ENCODE results near the gene ERMN.

The ERMN gene

GRCh38 chr2:157271590-157272203 is 53.9 kb downstream of the ERMN start:
- TF ChIP-seq EZH2 (IDR thresholded peaks at IDR 0.05; ENCODE audit: borderline replicate concordance, low read depth, low read length, severe bottlenecking) (no peak), CTCF (IDR thresholded peaks at IDR 0.05; ENCODE audit: borderline replicate concordance, extremely low read depth, low read length, poor library complexity, severe bottlenecking) (no peak)
- no peak overlapping the region for H2AFZ ChIP-seq (ENCODE audit: low read depth, low read length)

GRCh38 chr2:157269922-157270321 is 55.7 kb downstream of the ERMN start:
- no peaks in the 10 kb centered on the region for H3K9me3 ChIP-seq (ENCODE audit: insufficient read depth, low read length, severe bottlenecking)
- H2AFZ ChIP-seq (ENCODE audit: low read depth, low read length), result no peak overlapping the region
- no peak overlapping the region for H3K4me2 ChIP-seq (ENCODE audit: insufficient read depth, low read length)
- no peaks in the 10 kb centered on the region for H3K4me1 ChIP-seq (ENCODE audit: insufficient read depth, low read length)
- no peak overlapping the region for H3K27ac ChIP-seq (ENCODE audit: low read length)
- H3K27me3 ChIP-seq (ENCODE audit: insufficient read depth, low read length, poor library complexity), result no peaks in the 10 kb centered on the region
- no peaks in the 10 kb centered on the region for H3K36me3 ChIP-seq (ENCODE audit: insufficient read depth, low read length)
- no peak overlapping the region for H3K9ac ChIP-seq (ENCODE audit: low read depth, low read length)
- H4K20me1 ChIP-seq (ENCODE audit: insufficient read depth, low read length), result no peaks in the 10 kb centered on the region
- H3K79me2 ChIP-seq (ENCODE audit: insufficient read depth, low read length), result no peaks in the 10 kb centered on the region
- ATAC-seq (ENCODE audit: insufficient read depth, low read depth), result no peak
- TF ChIP-seq CTCF (IDR thresholded peaks at IDR 0.05; ENCODE audit: borderline replicate concordance, extremely low read depth, low read length, poor library complexity, severe bottlenecking) (no peak), EZH2 (IDR thresholded peaks at IDR 0.05; ENCODE audit: borderline replicate concordance, low read depth, low read length, severe bottlenecking) (no peak)
- no peak for DNase-seq
- H3K4me3 ChIP-seq (ENCODE audit: low read depth in 1 of 2, low read length in 2 of 2), result no peak overlapping the region

More at GRCh38 chr2:157271590-157272203, 53.9 kb downstream of the ERMN start:
- Histone ChIP-seq H3K4me2 (ENCODE audit: insufficient read depth, low read length) (no peak overlapping the region), H3K9ac (ENCODE audit: low read depth, low read length) (no peak overlapping the region), H3K27me3 (ENCODE audit: insufficient read depth, low read length, poor library complexity) (no peaks in the 10 kb centered on the region), H3K79me2 (ENCODE audit: insufficient read depth, low read length) (no peaks in the 10 kb centered on the region), H3K36me3 (ENCODE audit: insufficient read depth, low read length) (no peaks in the 10 kb centered on the region), H3K27ac (ENCODE audit: low read length) (no peak overlapping the region), H3K4me1 (ENCODE audit: insufficient read depth, low read length) (no peaks in the 10 kb centered on the region), H4K20me1 (ENCODE audit: insufficient read depth, low read length) (no peaks in the 10 kb centered on the region), H3K9me3 (ENCODE audit: insufficient read depth, low read length, severe bottlenecking) (no peaks in the 10 kb centered on the region), H3K4me3 (ENCODE audit: low read depth in 1 of 2, low read length in 2 of 2) (no peak overlapping the region)
- DNase-seq (no peak), ATAC-seq (ENCODE audit: insufficient read depth, low read depth) (no peak)

- no peak overlapping the region for H3K27ac ChIP-seq (ENCODE audit: low read length)
- TF ChIP-seq CTCF (IDR thresholded peaks at IDR 0.05; ENCODE audit: borderline replicate concordance, extremely low read depth, low read length, poor library complexity, severe bottlenecking), result no peak
- no peak overlapping the region for H3K4me3 ChIP-seq (ENCODE audit: low read depth in 1 of 2, low read length in 2 of 2)
- no peaks in the 10 kb centered on the region for H3K36me3 ChIP-seq (ENCODE audit: insufficient read depth, low read length)
- H3K9ac ChIP-seq (ENCODE audit: low read depth, low read length), result no peak overlapping the region
- no peaks in the 10 kb centered on the region for H3K27me3 ChIP-seq (ENCODE audit: insufficient read depth, low read length, poor library complexity)
- no peaks in the 10 kb centered on the region for H3K4me1 ChIP-seq (ENCODE audit: insufficient read depth, low read length)
- H3K79me2 ChIP-seq (ENCODE audit: insufficient read depth, low read length), result no peaks in the 10 kb centered on the region
- DNase-seq (no peak), ATAC-seq (ENCODE audit: insufficient read depth, low read depth) (no peak)
- no peaks in the 10 kb centered on the region for H4K20me1 ChIP-seq (ENCODE audit: insufficient read depth, low read length)
- H3K9me3 ChIP-seq (ENCODE audit: insufficient read depth, low read length, severe bottlenecking), result no peaks in the 10 kb centered on the region
- no peak overlapping the region for H2AFZ ChIP-seq (ENCODE audit: low read depth, low read length)
- no peak overlapping the region for H3K4me2 ChIP-seq (ENCODE audit: insufficient read depth, low read length)
These were observed 56.6 kb downstream of the ERMN start for GRCh38 chr2:157269060-157269459.
